Activated CD8-positive, alpha-beta memory T cell treated with anti-CD3 and anti-CD28 coated beads, Interleukin-2, amount 50 U/mL, for 24 hours (primary cell): ENCODE measurements around the gene FADD.
A peak's percentile ranks its signal among the peaks of the same experiment; 100 is the strongest.
"Not testable (repeated sequence)": the region's sequence is repeated elsewhere in the genome, so short reads cannot be mapped to it uniquely, and the experiment has no call there.

Source experiments
- DNase-seq: peaks from one replicate; pipeline ENCODE4 v3.0.0-alpha.2; 2020; ENCODE audit errors: extremely low read depth

The FADD gene

GRCh38 chr11:70182266-70182665 is 20.8 kb upstream of the FADD start:
- no peak for DNase-seq

DNA sequence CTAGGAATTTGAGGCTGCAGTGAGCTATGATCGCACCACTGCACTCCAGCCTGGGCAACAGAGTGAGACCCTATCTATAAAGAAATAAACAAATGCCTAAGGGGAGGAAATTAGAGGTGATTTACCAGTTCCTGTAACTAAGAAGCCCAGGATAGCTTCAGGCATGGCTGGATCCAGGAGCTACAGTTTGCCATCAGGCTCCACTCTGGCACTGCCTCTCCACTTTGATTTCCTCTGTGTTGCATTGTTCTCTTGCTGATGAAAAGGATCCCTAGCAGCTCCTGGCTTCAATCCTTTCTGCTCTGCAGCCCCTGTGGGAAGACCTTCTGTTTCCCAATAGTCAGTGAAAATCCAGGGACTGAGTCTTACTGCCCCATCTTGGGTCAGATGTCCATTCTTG is 20.1 kb upstream of the FADD start:
- DNase-seq: no peak

- no peak for DNase-seq
Measured at GRCh38 chr11:70183483-70184176, 19.5 kb upstream of the FADD start.

DNA sequence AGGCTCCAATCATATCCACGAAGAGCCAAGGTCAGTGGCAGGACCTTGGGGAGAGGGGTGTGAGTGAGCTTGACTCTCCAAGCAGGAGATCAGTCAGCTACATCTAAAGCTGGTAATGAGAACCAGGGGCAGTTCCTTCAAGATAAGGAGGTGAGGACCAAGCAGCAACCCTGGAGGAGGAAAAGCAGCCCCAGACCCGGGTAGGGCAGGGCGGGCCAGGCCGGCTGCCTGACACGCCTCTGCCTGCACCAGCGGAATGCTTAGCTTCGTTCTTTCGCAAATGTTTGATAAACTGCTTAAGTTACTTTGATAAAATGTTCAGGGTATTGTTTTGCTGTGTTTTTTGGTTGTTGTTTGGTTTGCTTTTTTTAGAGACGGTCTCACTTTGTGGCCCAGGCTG is 18.7 kb upstream of the FADD start:
- DNase-seq: no peak

DNA sequence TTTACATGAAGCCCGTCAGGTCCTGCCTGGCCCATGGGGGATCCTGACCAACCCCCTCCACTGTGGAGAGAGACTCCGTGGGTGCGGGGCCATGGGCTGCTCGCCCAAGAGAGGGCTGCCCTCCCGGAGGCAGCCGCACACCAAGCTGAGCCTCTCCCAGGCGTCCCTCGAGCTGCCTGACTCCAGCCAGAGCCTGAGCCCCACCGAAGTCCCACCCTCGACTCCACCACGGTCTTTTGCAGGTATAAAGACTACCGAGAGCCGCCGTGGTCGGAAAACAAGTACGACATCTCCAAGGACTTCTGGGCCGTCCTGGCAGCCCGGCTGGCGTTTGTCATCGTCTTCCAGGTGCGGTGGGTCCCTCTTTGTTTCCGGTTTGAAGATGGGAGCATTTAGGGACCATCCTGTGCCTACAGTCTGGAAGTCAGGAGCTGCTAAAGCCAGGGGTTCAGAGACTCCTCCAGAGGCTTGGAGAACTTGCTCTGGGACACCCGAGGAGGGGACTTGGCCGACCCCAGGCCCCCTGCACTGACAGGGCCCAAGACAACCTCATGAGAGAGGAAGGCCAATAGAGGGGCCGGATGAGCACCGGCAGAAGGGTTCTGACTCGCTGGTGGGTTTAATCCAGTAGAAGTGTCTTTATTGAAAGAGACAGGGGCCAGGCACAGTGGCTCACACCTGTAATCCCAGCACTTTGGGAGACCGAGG is 17.6 kb upstream of the FADD start:
- no peak for DNase-seq

DNA sequence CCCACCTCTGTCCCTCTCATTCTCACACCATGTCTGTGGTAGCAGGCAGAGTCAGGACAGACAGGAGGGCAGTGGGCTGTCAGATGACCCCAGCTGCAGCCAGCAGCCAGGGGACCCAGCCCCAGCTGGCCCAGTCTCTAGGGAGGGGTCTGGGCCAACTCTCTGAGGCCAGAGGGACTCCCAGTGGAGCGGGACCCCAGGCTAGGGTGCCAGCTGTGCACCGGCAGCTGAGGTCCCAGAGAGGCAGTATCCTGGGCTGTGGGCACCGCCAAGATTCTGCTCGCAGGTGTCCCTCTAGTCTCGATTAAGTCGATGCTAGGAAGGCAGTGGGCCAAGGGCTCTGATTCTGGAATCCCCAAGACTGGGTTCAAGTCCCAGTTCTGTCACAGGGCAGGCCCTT is 16.7 kb upstream of the FADD start:
- DNase-seq: no peak

- DNase-seq: no peak
Measured at GRCh38 chr11:70186936-70187335, 16.2 kb upstream of the FADD start.

GRCh38 chr11:70187771-70188170 is 15.3 kb upstream of the FADD start:
- no peak for DNase-seq

- DNase-seq: no peak
Measured at GRCh38 chr11:70189622-70190021, 13.5 kb upstream of the FADD start.

DNA sequence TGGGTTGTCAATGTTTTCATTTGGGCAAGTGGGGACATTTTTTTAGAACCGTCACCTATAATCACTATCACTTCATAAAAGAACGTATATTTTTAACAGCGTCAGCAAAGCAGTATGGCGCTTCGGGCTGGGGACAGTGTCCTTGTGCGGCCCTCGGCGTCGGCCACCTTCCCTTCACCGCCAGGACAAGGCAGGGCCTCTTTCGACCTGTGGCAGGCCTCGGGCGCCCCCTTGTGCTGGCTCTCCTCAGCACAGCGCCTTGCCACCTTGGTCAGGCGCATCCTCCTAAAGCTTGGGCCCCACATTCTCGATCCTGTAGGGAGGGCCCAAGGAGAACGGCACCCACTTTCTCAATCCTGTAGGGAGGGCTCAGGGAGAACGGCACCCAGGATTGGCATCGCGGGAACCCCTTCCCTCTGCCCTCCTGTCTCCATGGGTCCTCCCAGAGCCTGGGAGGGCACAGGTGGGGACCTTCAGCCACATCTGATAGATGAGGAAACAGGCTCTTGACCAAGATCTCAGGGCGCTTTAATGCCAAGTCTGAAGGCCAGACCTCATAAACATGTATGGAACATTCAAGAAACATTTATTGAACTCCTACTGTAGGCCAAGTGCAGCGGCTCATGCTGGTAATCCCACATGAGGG is 11.5 kb upstream of the FADD start:
- DNase-seq: no peak

- no peak for DNase-seq
Measured at GRCh38 chr11:70192666-70193410, 10.3 kb upstream of the FADD start.

GRCh38 chr11:70193411-70194292 is 9.4 kb upstream of the FADD start:
- no peak for DNase-seq

GRCh38 chr11:70194792-70195791 is 8.0 kb upstream of the FADD start:
- DNase-seq: no peak

DNA sequence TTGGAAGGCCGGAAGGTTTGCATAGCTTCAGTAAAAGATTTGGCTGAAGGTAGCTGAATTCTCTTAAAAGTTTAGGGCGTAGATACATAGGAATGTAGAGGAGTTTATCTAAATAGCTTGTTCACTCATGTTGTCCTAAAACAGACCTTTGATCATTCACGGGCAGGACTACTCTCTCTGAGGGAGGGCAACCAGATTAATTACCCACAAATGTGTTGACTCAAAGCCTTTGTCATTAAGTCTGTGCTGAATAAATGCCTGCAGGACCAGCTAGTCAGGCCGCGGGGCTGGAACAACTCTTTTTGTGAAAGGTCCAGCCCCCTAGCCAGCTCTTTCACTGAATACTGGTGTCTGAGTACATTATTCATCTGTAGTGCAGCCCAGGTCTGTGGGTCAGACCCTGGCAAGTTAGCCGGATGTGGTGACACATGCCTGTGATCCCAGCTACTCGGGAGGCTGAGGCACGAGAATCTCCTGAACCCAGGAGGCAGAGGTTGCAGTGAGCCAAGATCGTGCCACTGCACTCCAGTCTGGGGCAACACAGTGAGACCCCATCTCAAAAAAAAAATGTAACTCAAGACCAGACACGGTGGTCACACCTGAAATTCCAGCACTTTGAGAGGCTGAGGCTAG is 2.8 kb upstream of the FADD start:
- DNase-seq: no peak

DNA sequence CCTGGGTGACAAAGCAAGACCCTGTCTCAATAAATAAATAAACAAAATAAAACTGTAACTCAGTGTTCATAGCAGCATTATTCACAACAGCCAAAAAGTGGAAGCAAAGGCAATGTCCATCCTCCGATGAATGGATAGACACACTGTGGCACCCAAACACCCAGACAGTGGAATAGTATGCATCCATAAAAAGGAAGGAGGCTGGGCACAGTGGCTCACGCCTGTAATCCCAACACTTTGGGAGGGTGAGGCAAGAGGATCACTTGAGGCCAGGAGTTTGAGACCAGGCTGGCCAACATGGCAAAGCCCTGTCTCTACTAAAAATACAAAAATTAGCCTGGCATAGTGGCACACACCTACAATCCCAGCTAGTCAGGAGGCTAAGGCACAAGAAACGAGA is 2.0 kb upstream of the FADD start:
- not testable (repeated sequence) for DNase-seq

DNA sequence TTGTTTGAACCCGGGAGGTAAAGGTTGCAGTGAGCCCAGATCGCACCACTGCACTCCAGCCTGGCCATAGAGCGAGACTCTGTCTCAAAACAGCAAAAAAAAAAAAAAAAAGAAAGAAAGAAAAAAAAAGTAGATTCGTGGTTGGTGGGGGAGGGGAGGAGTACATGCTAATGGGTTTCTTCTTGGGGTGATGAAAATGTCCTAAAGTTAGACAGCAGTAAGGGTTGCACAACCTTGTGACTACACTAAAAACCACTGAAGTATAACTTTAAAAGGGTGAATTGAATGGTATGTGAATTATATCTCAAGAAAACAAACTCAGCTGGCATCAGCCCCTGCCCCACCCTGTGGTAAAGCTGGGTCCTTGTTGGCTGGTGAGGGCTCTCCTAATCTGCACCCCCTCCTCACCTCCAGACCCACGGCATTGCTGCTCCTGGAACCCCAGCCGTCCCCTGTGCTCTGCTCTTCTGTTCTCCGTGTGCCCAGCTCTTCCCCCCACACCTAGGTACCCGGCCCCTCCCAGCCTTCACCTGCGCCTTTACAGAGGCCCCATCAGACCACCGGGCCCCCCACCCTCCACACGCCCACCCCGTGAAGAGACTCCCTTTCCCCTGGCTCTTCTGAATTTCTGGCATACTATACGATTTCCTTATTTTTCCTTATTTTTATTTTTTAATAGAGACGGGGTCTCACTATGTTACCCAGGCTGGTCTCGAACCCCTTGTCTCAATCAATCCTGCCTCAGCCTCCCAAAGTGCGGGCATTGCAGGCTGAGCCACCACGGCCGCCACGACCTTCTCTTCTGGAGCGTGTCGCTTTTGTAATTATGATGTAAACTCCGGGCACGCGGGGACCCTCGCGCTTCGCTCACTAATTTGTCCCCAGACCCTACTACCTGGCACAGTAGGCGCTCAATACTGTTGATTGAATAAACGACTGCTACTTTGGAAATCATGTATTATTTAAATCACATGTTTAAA is 924 bp upstream of the FADD start:
- DNase-seq: no peak

DNA sequence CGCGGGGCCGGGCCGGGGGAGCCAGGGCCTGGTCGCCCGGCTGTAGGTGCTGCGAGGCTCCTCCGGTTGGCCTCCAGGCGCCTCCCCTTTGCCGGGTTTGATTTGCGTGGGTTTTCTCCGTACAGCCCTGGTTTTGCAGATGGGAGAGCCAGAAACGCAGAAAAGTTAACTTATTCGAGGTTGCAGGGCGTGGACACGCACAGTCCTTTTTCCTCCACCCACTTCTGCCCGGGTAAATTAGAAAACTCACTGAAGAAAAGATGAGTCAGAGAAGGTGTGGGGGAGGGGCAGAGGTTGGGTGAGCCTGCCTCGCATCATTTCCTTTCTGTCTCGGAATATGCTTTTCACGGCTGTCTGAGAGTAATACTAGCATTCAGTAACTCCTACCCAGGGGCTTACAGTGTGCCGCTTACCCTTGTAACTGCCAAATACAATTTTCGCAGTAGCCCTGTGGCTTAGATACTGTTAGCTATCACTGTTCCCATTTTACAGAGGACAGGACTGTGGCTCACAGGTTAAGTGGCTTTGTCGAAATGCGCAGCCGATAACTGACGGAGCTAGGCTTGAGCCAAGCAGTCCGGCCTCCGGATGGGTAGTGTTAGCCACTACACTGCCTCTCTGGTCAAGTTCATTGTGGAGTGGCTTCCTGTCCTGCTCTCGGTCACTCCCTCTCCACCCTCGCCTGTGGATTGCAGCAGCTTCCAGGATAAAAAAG is 812 bp downstream of the FADD start:
- peak; percentile 86 for DNase-seq

DNA sequence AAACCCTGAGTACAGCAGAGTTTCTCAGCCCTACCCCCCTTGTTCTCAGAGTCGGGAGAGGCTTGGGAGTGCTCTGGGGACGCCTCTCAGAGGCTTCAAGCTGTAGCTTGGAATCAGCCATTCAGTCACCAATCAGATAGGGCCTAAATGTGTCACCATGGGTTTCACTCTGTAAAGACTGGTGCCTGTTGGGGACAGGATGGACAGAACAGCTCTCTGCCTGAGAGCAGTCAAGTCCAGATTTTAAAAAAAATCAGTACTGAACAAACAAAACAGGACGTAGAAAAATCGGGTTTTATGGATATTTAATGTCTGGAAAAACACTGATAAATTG is 1.3 kb downstream of the FADD start:
- no peak for DNase-seq
